Prostate gland (tissue), 2 donors: Measurements from ENCODE around the gene HMX3.
"Not testable (repeated sequence)": the region's sequence is repeated elsewhere in the genome, so short reads cannot be mapped to it uniquely, and the experiment has no call there.

Source experiments
- CTCF ChIP-seq, 4 experiments: fragments of 200-600 bp in 2 of 4; fragments of 450-650 bp in 2 of 4; sonication (generic) in 2 of 4; IDR thresholded peaks; 1 replicate in 3 of 4; 2 replicates in 1 of 4; pipeline ENCODE4 v1.5.1; 2016 to 2019; ENCODE audit warnings: antibody characterized with exemption in 4 of 4, mild to moderate bottlenecking in 2 of 4, moderate library complexity in 2 of 4
- POLR2A ChIP-seq: fragments of 450-650 bp; IDR thresholded peaks from one replicate; pipeline ENCODE4 v1.6.1; 2016; ENCODE audit warnings: antibody characterized with exemption, mild to moderate bottlenecking
- POLR2AphosphoS5 ChIP-seq: sonication (generic); formaldehyde crosslinking; IDR thresholded peaks from one replicate; pipeline ENCODE4 v1.6.1; 2017; ENCODE audit warnings: antibody characterized with exemption

- TF ChIP-seq CTCF (IDR thresholded peaks at IDR 0.05); POLR2A; POLR2AphosphoS5: not testable (repeated sequence)
These were observed 42.6 kb downstream of the HMX3 start for GRCh38 chr10:123178390-123178789.
